Glomerular endothelial cell (primary cell): ENCODE results near the gene ASCL4. TPM values are rescaled to one million over a fixed set of nuclear protein-coding genes. Genes with fewer than 3 reads are reported as not detected.
A peak's percentile ranks its signal among the peaks of the same experiment; 100 is the strongest.
"Not testable (repeated sequence)": the region's sequence is repeated elsewhere in the genome, so short reads cannot be mapped to it uniquely, and the experiment has no call there.

Experiments used
- DNase-seq: peaks from one replicate; pipeline ENCODE4 v3.0.0-alpha.2; 2011; ENCODE audit warnings: low read depth, low spot score; ENCODE audit errors: extremely low read depth
- total RNA-seq: library from RNA; depleted of rRNA; stranded (reverse); fragments of >200 nt; gene quantifications from 2 replicates; pipeline ENCODE4 v1.2.3, GENCODE V29; 2015

The ASCL4 gene, protein sequence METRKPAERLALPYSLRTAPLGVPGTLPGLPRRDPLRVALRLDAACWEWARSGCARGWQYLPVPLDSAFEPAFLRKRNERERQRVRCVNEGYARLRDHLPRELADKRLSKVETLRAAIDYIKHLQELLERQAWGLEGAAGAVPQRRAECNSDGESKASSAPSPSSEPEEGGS
- total RNA-seq = not detected in 2 replicates

DNA sequence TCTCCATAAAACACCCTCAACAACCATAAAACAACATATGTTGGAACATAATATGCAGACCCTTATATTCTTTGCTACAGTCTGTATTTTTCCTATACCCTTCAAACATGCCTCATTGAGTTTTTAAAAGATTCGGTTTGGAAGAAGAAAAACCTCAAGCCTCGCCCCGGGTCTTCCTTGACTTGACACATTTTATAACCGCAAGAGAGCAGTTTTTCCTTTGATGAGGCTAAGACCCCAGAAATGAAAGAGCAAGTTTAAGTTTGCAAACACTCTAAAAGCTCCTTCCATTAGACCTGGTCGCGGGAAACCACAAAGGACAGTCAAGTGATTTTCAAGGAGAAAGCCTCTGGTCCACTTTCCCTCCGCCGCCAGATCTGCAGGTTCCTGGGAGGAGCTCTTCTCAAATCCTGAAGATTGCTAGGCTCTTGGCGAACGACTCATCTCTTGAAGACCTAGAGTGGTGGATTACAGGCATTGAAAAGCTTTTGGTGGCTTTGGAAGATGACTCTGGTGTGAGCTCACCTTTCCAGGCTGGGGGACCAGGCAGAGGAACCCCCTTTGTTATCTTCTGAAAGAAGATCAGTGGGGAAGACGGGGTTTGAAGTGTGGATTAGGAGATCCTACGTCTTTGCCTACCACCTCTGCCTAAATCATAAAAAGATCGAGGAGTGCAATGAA, at the start of gene ASCL4:
ASCL4 (plus strand) TSS at position 356 of the 681 bp plus-strand sequence. CDS start 515 bp downstream, outside the sequence.
- no peak for DNase-seq

DNA sequence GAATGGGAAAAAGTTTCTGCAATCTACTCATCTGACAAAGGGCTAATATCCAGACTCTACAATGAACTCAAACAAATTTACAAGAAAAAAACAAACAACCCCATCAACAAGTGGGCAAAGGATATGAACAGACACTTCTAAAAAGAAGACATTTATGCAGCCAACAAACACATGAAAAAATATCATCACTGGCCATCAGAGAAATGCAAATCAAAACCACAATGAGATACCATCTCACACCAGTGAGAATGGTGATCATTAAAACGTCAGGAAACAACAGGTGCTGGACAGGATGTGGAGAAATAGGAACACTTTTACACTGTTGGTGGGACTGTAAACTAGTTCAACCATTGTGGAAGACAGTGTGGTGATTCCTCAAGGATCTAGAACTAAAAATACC, 47.2 kb upstream of the ASCL4 start:
- not testable (repeated sequence) for DNase-seq

DNA sequence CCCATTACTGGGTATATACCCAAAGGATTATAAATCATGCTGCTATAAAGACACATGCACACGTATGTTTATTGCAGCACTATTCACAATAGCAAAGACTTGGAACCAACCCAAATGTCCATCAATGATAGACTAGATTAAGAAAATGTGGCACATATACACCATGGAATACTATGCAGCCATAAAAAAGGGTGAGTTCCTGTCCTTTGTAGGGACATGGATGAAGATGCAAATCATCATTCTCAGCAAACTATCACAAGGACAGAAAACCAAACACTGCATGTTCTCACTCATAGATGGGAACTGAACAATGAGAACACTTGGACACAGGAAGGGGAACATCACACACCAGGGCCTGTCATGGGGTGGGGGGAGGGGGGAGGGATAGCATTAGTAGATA, 46.8 kb upstream of the ASCL4 start:
- DNase-seq = not testable (repeated sequence)

DNA sequence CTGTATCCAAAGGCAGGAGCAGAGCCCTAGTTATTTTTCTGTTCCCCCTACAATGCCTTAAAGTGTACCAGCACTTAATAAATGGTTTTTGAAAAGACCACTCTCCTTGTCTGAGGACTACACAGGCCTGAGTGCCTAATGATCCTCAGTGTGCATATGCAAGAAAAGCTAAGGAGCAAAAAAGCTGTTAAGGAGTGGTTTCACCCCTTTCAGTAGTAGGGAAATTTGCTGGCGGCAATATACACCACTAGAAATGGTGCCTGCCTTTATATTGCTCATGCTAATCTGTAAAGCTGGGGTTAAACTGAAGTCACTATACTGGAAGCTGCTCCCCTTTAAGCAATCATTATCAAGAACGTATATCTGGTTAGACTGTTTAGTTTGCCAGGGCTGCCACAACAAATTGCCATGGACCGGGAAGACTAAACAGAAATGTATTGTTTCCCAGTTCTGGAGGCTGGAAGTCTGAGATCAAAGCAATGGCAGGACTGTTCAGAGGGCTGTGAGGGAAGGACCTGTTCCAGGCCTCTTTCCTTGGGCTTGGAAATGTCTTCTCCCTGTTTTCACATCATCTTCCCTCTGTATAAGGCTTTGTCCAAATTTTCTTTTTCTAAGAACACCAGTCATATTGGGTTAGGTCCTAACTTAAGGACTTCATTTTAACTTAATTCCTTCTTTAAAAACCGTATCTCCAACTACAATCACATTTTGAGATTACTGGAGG, 43.7 kb upstream of the ASCL4 start:
- no peak for DNase-seq

GRCh38 chr12:107731366-107731765, 43.1 kb upstream of the ASCL4 start:
- DNase-seq = no peak

GRCh38 chr12:107732365-107732764, 42.1 kb upstream of the ASCL4 start:
- DNase-seq = no peak

- DNase-seq = no peak
Observed at GRCh38 chr12:107734139-107734538, 40.4 kb upstream of the ASCL4 start.

DNA sequence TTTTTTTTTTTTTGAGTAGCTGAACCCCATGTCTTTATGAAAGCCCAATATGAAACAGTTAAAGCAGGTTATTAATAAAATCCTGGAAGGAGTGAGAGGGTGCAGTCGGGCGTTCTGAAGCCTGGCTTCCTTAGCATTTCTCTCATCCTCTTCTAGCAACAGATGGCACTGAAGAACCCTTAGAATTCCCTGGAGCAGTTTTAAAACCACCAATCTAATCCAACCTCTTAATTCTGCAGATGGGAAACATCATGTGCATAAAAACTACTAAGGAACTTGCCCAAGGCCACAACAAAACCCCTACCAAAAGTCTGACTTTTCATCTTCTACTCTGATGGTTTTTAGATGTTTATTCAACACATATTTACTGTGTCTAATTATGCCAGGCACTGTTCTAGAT, 38.7 kb upstream of the ASCL4 start:
- no peak for DNase-seq

- no peak for DNase-seq
Observed at GRCh38 chr12:107736914-107737313, 37.6 kb upstream of the ASCL4 start.

- DNase-seq = peak; percentile 29
Observed at GRCh38 chr12:107748472-107748871, 26.0 kb upstream of the ASCL4 start.

- DNase-seq = no peak
Observed at GRCh38 chr12:107749083-107749482, 25.4 kb upstream of the ASCL4 start.

DNA sequence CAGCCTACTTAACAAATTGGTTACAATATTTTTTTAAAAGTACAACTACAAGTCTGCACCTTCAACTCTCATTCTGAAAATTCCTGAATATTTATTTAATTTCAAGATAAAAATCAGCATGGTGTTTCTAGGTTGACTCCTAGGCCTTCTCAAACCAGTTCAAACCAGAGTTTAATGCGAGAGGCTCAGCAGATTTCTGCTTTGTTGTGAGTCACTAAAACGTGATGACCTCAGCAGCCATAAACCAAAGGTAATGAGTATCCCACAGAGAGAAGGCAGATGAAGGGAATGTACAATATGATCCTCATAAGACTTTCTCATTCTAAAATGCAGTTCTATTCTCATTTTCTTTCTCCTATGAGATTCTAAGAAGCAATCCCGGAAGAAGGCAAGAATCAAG, 15.1 kb upstream of the ASCL4 start:
- peak; percentile 29 for DNase-seq

GRCh38 chr12:107760207-107760808, 14.2 kb upstream of the ASCL4 start:
- no peak for DNase-seq

GRCh38 chr12:107760809-107761501, 13.5 kb upstream of the ASCL4 start, which contains the start of gene PRDM4:
TSS of gene PRDM4 (minus strand) at chr12:107761137. CDS start at chr12:107760515, 622 bp downstream.
- DNase-seq = peak; percentile 47

GRCh38 chr12:107761502-107761904, 13.0 kb upstream of the ASCL4 start:
- DNase-seq = no peak

DNA sequence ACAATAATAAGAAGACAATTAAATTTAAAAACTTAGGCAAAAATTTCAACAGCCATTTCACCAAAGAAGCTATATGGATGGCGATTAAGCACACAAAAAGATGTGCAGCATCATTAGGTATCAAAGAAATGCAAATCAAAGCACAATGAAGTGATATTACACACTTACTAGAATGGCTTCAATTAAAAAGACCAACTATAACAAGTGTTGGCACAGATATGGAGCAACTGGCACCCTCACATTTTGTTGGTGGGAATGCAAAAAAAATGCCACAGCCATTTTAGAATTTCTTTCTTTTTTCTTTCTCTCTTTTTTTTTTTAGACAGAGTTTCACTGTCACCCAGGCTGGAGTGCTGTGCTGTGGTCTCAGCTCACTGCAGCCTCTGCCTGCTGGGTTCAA, 11.6 kb upstream of the ASCL4 start:
- DNase-seq = no peak

GRCh38 chr12:107764626-107765025, 9.9 kb upstream of the ASCL4 start:
- DNase-seq = no peak

DNA sequence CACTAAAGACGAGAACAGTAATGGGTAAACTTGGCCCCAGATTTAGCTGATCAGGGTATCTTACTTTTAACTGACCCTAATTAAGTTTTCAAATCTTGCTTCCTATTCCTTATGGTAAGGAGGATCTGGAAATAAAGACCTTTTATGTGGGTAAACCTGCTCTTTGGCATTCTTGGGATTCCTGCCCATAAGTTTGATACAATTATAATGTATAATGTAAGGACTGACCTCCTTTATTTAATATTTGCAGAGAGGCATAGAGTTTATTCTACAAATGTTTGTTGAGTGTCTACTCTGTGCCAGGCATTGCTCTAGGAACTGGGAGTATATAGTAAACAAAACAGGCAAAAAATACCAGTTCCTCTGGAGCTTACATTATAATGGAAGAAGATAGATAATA, 9.2 kb upstream of the ASCL4 start:
- DNase-seq = no peak

DNA sequence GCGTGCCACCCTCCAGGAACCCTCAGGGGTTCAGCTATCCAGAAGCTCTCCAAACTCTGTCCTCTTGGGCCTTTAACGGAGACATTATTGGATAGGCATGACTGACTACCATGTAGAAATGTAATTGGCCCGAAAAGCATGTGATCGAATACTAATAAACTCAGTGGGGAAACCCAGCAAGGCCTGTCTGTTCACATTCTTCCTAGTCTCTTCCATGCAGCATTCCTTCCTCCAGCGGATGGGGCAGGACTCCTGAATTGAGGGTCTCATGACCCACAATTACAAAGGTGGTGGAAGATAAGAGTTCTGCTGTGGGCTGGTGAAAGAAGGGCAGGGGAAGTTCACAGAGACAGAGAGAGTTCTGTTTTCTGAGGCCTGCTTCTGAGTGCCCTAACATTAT, 7.0 kb upstream of the ASCL4 start:
- DNase-seq = no peak

DNA sequence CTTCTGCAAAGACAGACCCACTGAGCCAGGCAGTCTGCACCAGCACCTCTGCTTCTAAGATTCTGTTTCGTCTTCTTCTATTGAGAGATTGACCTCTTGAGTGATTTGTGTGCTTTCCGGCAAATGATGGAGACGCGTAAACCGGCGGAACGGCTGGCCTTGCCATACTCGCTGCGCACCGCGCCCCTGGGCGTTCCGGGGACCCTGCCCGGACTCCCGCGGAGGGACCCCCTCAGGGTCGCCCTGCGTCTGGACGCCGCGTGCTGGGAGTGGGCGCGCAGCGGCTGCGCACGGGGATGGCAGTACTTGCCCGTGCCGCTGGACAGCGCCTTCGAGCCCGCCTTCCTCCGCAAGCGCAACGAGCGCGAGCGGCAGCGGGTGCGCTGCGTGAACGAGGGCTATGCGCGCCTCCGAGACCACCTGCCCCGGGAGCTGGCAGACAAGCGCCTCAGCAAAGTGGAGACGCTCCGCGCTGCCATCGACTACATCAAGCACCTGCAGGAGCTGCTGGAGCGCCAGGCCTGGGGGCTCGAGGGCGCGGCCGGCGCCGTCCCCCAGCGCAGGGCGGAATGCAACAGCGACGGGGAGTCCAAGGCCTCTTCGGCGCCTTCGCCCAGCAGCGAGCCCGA, 703 bp downstream of the ASCL4 start:
- no peak for DNase-seq
